K562 (cell line): ENCODE results near the gene RBKS.

ENCODE experiments used
- CBFB ChIP-seq: sonication (generic); formaldehyde crosslinking; IDR thresholded peaks from 2 replicates; pipeline ENCODE4 v1.4.0; 2020; ENCODE audit warnings: mild to moderate bottlenecking, missing genetic modification reagents
- FOXK1 ChIP-seq: sonication (generic); formaldehyde crosslinking; IDR thresholded peaks from 2 replicates; pipeline ENCODE4 v1.8.0; 2022; ENCODE audit warnings: missing genetic modification reagents, mild to moderate bottlenecking, borderline replicate concordance
- HNRNPLL ChIP-seq: fragments of 200-400 bp; formaldehyde crosslinking; IDR thresholded peaks from 2 replicates; pipeline ENCODE4 v1.6.1; 2017; ENCODE audit warnings: low read length, low read depth, mild to moderate bottlenecking; ENCODE audit not compliant: poor library complexity, severe bottlenecking
- JUN ChIP-seq, 2 experiments: sonication (generic) in 1 of 2; formaldehyde crosslinking in 1 of 2; IDR thresholded peaks; 2 replicates each; pipeline versions ENCODE4 v1.6.1 to v1.8.0; 2012 to 2022; ENCODE audit warnings: borderline replicate concordance in 2 of 2, mild to moderate bottlenecking in 2 of 2, improper control_type of control experiment in 1 of 2, low read depth in 1 of 2, low read length in 1 of 2, missing genetic modification reagents in 1 of 2
- NCOR1 ChIP-seq: fragments of 450-650 bp; IDR thresholded peaks from 2 replicates; pipeline ENCODE4 v1.6.1; 2016; ENCODE audit warnings: mild to moderate bottlenecking, moderate library complexity
- RAD21 ChIP-seq, 2 experiments: fragments of 250-450 bp in 1 of 2; fragments of 450-650 bp in 1 of 2; sonication (Bioruptor Pico) in 1 of 2; formaldehyde crosslinking in 1 of 2; IDR thresholded peaks in 1 of 2; conservative IDR thresholded peaks in 1 of 2; 2 replicates each; pipeline versions ENCODE4 v1.4.0 to v1.8.0; 2020 to 2022; ENCODE audit warnings: mild to moderate bottlenecking in 2 of 2, moderate library complexity in 1 of 2
- RBBP5 ChIP-seq: fragments of 200-600 bp; sonication (generic); IDR thresholded peaks from 2 replicates; pipeline ENCODE4 v1.6.1; 2012; ENCODE audit warnings: borderline replicate concordance, mild to moderate bottlenecking, low read length, control low read depth, inconsistent platforms; ENCODE audit not compliant: insufficient read depth, poor library complexity, severe bottlenecking
- YBX1 ChIP-seq: fragments of 450-650 bp; IDR thresholded peaks from 2 replicates; pipeline ENCODE4 v1.7.1; 2016; ENCODE audit warnings: mild to moderate bottlenecking
- YY1 ChIP-seq, 3 experiments: IDR thresholded peaks; 2 replicates each; pipeline ENCODE4 v1.6.1; 2011; ENCODE audit warnings: low read length in 2 of 3, mild to moderate bottlenecking in 2 of 3, moderate library complexity in 2 of 3, borderline replicate concordance in 1 of 3, control low read depth in 1 of 3, low read depth in 1 of 3; ENCODE audit not compliant: insufficient read depth in 3 of 3, insufficient replicate concordance in 2 of 3, control insufficient read depth in 1 of 3, insufficient read length in 1 of 3; ENCODE audit errors: extremely low read depth in 1 of 3
- TF ChIP-seq, protein P1 (sequence below), 2 experiments: fragments of 450-650 bp in 1 of 2; sonication (generic) in 1 of 2; formaldehyde crosslinking in 1 of 2; IDR thresholded peaks; 2 replicates each; pipeline versions ENCODE4 v1.7.1 to v1.9.0; 2016 to 2022; ENCODE audit warnings: inconsistent platforms in 1 of 2, mild to moderate bottlenecking in 1 of 2, missing genetic modification reagents in 1 of 2
- TF ChIP-seq, protein P2 (sequence below): sonication (generic); formaldehyde crosslinking; IDR thresholded peaks from 2 replicates; pipeline ENCODE4 v1.8.1; 2023; ENCODE audit warnings: mild to moderate bottlenecking, missing genetic modification reagents
- TF ChIP-seq, protein P3 (sequence below): IDR thresholded peaks from 3 replicates; pipeline ENCODE4 v1.6.1; 2011; ENCODE audit warnings: borderline replicate concordance, mild to moderate bottlenecking, moderate library complexity; ENCODE audit not compliant: insufficient read length; ENCODE audit errors: extremely low read depth
- TF ChIP-seq, protein P4 (sequence below): sonication (generic); formaldehyde crosslinking; IDR thresholded peaks from 2 replicates; pipeline ENCODE4 v1.8.1; 2023; ENCODE audit warnings: mild to moderate bottlenecking, missing genetic modification reagents

DNA sequence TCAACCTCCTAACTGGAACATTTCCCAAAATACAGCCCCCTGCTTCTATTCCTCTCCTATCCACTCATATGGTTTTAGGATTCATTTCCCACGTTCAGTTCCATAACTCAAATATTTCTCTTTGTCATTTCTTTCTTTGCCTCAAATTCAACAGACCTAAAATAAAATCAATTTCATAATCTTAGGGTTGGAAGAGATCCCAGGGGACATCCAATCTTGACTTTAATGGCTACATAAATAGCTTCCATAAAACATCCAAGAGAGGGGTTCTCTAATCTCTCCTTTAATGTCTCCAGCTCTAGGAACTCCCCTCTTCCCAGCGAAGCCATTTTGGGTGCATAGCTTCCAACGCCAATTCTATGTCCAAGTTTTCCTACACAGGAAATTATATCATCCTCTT lies 33.8 kb downstream of the RBKS start:
- TF ChIP-seq, protein P1, sequence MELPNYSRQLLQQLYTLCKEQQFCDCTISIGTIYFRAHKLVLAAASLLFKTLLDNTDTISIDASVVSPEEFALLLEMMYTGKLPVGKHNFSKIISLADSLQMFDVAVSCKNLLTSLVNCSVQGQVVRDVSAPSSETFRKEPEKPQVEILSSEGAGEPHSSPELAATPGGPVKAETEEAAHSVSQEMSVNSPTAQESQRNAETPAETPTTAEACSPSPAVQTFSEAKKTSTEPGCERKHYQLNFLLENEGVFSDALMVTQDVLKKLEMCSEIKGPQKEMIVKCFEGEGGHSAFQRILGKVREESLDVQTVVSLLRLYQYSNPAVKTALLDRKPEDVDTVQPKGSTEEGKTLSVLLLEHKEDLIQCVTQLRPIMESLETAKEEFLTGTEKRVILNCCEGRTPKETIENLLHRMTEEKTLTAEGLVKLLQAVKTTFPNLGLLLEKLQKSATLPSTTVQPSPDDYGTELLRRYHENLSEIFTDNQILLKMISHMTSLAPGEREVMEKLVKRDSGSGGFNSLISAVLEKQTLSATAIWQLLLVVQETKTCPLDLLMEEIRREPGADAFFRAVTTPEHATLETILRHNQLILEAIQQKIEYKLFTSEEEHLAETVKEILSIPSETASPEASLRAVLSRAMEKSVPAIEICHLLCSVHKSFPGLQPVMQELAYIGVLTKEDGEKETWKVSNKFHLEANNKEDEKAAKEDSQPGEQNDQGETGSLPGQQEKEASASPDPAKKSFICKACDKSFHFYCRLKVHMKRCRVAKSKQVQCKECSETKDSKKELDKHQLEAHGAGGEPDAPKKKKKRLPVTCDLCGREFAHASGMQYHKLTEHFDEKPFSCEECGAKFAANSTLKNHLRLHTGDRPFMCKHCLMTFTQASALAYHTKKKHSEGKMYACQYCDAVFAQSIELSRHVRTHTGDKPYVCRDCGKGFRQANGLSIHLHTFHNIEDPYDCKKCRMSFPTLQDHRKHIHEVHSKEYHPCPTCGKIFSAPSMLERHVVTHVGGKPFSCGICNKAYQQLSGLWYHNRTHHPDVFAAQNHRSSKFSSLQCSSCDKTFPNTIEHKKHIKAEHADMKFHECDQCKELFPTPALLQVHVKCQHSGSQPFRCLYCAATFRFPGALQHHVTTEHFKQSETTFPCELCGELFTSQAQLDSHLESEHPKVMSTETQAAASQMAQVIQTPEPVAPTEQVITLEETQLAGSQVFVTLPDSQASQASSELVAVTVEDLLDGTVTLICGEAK (IDR thresholded peaks at IDR 0.05), result no peak
- TF ChIP-seq, protein P1 (CRISPR knock-in tag; IDR thresholded peaks at IDR 0.05), result no peak
- TF ChIP-seq CBFB, result no peak
- TF ChIP-seq HNRNPLL, result no peak
- TF ChIP-seq RAD21 (CRISPR knock-in tag; conservative IDR thresholded peaks at IDR 0.05 in 1 of 2, IDR thresholded peaks at IDR 0.05 in 1 of 2), result no peak
- TF ChIP-seq, protein P2, sequence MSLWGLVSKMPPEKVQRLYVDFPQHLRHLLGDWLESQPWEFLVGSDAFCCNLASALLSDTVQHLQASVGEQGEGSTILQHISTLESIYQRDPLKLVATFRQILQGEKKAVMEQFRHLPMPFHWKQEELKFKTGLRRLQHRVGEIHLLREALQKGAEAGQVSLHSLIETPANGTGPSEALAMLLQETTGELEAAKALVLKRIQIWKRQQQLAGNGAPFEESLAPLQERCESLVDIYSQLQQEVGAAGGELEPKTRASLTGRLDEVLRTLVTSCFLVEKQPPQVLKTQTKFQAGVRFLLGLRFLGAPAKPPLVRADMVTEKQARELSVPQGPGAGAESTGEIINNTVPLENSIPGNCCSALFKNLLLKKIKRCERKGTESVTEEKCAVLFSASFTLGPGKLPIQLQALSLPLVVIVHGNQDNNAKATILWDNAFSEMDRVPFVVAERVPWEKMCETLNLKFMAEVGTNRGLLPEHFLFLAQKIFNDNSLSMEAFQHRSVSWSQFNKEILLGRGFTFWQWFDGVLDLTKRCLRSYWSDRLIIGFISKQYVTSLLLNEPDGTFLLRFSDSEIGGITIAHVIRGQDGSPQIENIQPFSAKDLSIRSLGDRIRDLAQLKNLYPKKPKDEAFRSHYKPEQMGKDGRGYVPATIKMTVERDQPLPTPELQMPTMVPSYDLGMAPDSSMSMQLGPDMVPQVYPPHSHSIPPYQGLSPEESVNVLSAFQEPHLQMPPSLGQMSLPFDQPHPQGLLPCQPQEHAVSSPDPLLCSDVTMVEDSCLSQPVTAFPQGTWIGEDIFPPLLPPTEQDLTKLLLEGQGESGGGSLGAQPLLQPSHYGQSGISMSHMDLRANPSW (CRISPR knock-in tag), result no peak
- no peak for TF ChIP-seq FOXK1 (CRISPR knock-in tag)
- TF ChIP-seq, protein P3, sequence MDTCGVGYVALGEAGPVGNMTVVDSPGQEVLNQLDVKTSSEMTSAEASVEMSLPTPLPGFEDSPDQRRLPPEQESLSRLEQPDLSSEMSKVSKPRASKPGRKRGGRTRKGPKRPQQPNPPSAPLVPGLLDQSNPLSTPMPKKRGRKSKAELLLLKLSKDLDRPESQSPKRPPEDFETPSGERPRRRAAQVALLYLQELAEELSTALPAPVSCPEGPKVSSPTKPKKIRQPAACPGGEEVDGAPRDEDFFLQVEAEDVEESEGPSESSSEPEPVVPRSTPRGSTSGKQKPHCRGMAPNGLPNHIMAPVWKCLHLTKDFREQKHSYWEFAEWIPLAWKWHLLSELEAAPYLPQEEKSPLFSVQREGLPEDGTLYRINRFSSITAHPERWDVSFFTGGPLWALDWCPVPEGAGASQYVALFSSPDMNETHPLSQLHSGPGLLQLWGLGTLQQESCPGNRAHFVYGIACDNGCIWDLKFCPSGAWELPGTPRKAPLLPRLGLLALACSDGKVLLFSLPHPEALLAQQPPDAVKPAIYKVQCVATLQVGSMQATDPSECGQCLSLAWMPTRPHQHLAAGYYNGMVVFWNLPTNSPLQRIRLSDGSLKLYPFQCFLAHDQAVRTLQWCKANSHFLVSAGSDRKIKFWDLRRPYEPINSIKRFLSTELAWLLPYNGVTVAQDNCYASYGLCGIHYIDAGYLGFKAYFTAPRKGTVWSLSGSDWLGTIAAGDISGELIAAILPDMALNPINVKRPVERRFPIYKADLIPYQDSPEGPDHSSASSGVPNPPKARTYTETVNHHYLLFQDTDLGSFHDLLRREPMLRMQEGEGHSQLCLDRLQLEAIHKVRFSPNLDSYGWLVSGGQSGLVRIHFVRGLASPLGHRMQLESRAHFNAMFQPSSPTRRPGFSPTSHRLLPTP, result no peak
- TF ChIP-seq YBX1, result no peak
- TF ChIP-seq, protein P4, sequence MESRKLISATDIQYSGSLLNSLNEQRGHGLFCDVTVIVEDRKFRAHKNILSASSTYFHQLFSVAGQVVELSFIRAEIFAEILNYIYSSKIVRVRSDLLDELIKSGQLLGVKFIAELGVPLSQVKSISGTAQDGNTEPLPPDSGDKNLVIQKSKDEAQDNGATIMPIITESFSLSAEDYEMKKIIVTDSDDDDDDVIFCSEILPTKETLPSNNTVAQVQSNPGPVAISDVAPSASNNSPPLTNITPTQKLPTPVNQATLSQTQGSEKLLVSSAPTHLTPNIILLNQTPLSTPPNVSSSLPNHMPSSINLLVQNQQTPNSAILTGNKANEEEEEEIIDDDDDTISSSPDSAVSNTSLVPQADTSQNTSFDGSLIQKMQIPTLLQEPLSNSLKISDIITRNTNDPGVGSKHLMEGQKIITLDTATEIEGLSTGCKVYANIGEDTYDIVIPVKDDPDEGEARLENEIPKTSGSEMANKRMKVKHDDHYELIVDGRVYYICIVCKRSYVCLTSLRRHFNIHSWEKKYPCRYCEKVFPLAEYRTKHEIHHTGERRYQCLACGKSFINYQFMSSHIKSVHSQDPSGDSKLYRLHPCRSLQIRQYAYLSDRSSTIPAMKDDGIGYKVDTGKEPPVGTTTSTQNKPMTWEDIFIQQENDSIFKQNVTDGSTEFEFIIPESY (CRISPR knock-in tag), result no peak
- TF ChIP-seq NCOR1, result no peak
- TF ChIP-seq RBBP5, result no peak
- no peak for TF ChIP-seq JUN (IDR thresholded peaks at IDR 0.05; ENCODE audit: borderline replicate concordance, low read depth, low read length)
- TF ChIP-seq JUN (CRISPR knock-in tag; IDR thresholded peaks at IDR 0.05; ENCODE audit: borderline replicate concordance), result no peak
- TF ChIP-seq YY1 (IDR thresholded peaks at IDR 0.05; ENCODE audit: borderline replicate concordance in 1 of 3, control insufficient read depth in 1 of 3, extremely low read depth in 1 of 3, insufficient read depth in 3 of 3, insufficient read length in 1 of 3, insufficient replicate concordance in 2 of 3, low read depth in 1 of 3, low read length in 2 of 3), result no peak
